ENCODE measurements around the gene EHD4.

The EHD4 gene

DNA sequence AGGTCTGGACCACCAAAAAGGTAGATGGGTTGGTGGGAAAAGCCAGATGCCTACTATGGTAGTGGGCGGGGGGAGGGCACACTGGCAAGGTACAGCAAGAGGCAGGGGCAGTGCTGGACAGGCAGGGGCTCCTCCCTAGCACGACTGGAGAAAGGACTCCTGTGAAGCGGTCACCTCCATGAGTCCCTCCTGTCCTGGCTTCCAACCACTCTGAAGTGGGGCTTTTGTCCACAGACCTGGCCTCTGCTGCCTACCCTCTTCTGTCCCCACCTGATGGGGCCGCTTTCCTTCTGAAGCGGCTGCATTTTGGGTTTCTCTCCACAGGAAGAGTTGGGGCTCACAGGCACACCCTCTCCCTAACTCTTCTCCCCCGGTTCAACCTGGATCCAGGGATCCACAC is 75.8 kb downstream of the EHD4 start:
- no peaks in the 10 kb centered on the region for H3K27me3 ChIP-seq (ENCODE audit: low read depth, low read length)
- no peaks in the 10 kb centered on the region for H3K9me3 ChIP-seq (ENCODE audit: insufficient read depth, low read length)
- no peak for TF ChIP-seq EZH2phosphoT487 (IDR thresholded peaks at IDR 0.05; ENCODE audit: low read depth)
- TF ChIP-seq, protein P1, sequence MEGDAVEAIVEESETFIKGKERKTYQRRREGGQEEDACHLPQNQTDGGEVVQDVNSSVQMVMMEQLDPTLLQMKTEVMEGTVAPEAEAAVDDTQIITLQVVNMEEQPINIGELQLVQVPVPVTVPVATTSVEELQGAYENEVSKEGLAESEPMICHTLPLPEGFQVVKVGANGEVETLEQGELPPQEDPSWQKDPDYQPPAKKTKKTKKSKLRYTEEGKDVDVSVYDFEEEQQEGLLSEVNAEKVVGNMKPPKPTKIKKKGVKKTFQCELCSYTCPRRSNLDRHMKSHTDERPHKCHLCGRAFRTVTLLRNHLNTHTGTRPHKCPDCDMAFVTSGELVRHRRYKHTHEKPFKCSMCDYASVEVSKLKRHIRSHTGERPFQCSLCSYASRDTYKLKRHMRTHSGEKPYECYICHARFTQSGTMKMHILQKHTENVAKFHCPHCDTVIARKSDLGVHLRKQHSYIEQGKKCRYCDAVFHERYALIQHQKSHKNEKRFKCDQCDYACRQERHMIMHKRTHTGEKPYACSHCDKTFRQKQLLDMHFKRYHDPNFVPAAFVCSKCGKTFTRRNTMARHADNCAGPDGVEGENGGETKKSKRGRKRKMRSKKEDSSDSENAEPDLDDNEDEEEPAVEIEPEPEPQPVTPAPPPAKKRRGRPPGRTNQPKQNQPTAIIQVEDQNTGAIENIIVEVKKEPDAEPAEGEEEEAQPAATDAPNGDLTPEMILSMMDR (IDR thresholded peaks at IDR 0.05; ENCODE audit: low read depth, low read length), result no peak
- H3K4me1 ChIP-seq (ENCODE audit: low read length), result peaks cover 12% of the 10 kb centered on the region
- no peak overlapping the region for H3K4me2 ChIP-seq (ENCODE audit: low read length)
- peaks cover 19% of the 10 kb centered on the region for H3K36me3 ChIP-seq (replicated peaks; ENCODE audit: low read depth, low read length)
- H3K79me2 ChIP-seq (ENCODE audit: low read length), result no peaks in the 10 kb centered on the region
- H2AFZ ChIP-seq (ENCODE audit: low read depth, low read length), result no peak overlapping the region
- H3K4me3 ChIP-seq (ENCODE audit: low read length), result no peak overlapping the region
- H3K9ac ChIP-seq (ENCODE audit: low read length), result no peak overlapping the region
- no peaks in the 10 kb centered on the region for H4K20me1 ChIP-seq (ENCODE audit: insufficient read depth, low read length)
- no peak overlapping the region for H3K27ac ChIP-seq (ENCODE audit: low read length)

DNA sequence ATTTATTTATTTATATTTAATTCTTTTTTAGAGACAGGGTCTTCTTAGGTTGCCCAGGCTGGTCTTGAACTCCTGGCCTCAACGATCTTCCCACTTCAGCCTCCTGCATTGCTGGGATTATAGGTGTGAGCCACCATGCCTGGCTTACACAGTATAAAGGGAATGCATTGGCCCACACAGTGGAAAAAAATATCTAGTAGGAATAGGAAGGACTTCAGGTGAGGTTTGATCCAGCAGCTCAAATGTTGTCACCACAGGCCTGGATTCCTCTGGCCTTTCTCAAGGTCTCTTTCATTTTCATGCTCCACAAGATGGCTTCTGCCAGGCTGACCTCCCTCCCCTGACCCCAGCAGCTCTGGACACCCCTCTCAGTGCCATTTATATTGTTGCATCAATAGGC is 76.4 kb downstream of the EHD4 start:
- no peak overlapping the region for H2AFZ ChIP-seq (ENCODE audit: low read depth, low read length)
- no peaks in the 10 kb centered on the region for H4K20me1 ChIP-seq (ENCODE audit: insufficient read depth, low read length)
- peaks cover 19% of the 10 kb centered on the region for H3K36me3 ChIP-seq (replicated peaks; ENCODE audit: low read depth, low read length)
- no peak for TF ChIP-seq EZH2phosphoT487 (IDR thresholded peaks at IDR 0.05; ENCODE audit: low read depth)
- TF ChIP-seq, protein P1 (IDR thresholded peaks at IDR 0.05; ENCODE audit: low read depth, low read length), result no peak
- peaks cover 12% of the 10 kb centered on the region for H3K4me1 ChIP-seq (ENCODE audit: low read length)
- H3K4me3 ChIP-seq (ENCODE audit: low read length), result no peak overlapping the region
- H3K4me2 ChIP-seq (ENCODE audit: low read length), result no peak overlapping the region
- H3K79me2 ChIP-seq (ENCODE audit: low read length), result no peaks in the 10 kb centered on the region
- H3K9me3 ChIP-seq (ENCODE audit: insufficient read depth, low read length), result no peaks in the 10 kb centered on the region
- no peaks in the 10 kb centered on the region for H3K27me3 ChIP-seq (ENCODE audit: low read depth, low read length)
- H3K27ac ChIP-seq (ENCODE audit: low read length), result no peak overlapping the region
- no peak overlapping the region for H3K9ac ChIP-seq (ENCODE audit: low read length)

DNA sequence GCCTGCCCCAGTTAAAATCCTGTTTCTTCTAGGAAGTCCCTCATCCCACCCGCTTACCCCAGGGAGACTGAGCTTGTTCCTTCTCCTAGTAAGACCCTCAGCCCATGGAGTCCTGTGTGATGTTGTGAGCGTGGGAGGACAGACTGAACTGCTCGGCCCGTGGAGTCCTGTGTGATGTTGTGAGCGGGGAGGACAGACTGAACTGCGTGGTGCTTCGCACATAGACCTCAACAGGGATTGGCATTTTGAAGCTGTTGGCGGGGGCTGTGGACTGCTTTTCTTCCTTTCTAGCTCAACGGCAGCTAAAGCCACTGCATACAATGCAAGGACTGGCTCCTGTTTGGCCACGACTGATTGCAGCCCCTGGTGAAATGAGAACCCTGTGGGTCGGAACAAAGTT is 76.9 kb downstream of the EHD4 start:
- Histone ChIP-seq H3K36me3 (replicated peaks; ENCODE audit: low read depth, low read length) (peaks cover 15% of the 10 kb centered on the region), H3K4me2 (ENCODE audit: low read length) (no peak overlapping the region), H3K27ac (ENCODE audit: low read length) (no peak overlapping the region), H3K9me3 (ENCODE audit: insufficient read depth, low read length) (no peaks in the 10 kb centered on the region), H3K79me2 (ENCODE audit: low read length) (no peaks in the 10 kb centered on the region), H2AFZ (ENCODE audit: low read depth, low read length) (no peak overlapping the region), H3K27me3 (ENCODE audit: low read depth, low read length) (no peaks in the 10 kb centered on the region), H3K4me1 (ENCODE audit: low read length) (peaks cover 12% of the 10 kb centered on the region), H4K20me1 (ENCODE audit: insufficient read depth, low read length) (no peaks in the 10 kb centered on the region), H3K4me3 (ENCODE audit: low read length) (no peak overlapping the region), H3K9ac (ENCODE audit: low read length) (no peak overlapping the region)
- TF ChIP-seq, protein P1 (IDR thresholded peaks at IDR 0.05; ENCODE audit: low read depth, low read length), result no peak
- TF ChIP-seq EZH2phosphoT487 (IDR thresholded peaks at IDR 0.05; ENCODE audit: low read depth), result no peak

DNA sequence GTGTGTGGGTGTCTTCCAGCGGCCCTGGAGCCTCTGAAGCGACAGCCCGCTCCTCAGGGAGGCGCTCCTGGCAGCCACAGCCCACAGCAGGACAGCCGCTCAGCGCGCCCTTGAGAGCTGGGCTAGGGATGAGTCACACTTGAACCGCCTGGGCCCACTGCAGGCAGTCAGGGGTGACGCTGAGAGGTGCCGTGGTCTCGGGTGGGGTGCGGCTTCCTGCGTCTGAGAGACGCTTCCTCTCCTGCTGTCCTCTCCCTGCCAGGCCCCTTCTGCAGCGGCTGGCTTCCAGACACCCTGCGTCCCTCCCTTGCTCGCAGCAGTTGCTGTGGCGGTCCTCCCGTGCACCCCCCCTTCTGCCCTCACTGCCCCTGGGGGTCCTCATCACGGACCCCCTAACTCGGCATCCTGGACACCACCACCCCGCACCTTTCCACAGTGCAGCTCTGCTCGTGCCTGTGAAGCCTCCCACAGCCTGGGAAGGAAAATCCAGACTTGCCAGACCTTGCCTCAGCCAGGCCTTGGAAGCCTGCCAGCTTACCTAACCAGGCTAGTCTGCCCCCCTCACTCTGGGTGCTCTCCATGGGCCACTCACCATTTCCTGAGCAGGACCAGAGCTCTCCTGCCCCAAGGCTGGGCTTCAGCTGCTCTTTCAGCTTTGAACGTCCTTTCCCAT is 77.4 kb downstream of the EHD4 start:
- peaks cover 12% of the 10 kb centered on the region for H3K4me1 ChIP-seq (ENCODE audit: low read length)
- no peaks in the 10 kb centered on the region for H3K27me3 ChIP-seq (ENCODE audit: low read depth, low read length)
- peak overlapping the region; percentile 50; the same call in 1 of the 2 replicates for H2AFZ ChIP-seq (ENCODE audit: low read depth, low read length)
- no peaks in the 10 kb centered on the region for H4K20me1 ChIP-seq (ENCODE audit: insufficient read depth, low read length)
- H3K27ac ChIP-seq (ENCODE audit: low read length), result no peak overlapping the region
- H3K9ac ChIP-seq (ENCODE audit: low read length), result peak overlapping the region; percentile 37; the same call in 1 of the 2 replicates
- TF ChIP-seq, protein P1 (IDR thresholded peaks at IDR 0.05; ENCODE audit: low read depth, low read length), result peak; percentile 15; the same call in 1 of the 2 replicates
- TF ChIP-seq EZH2phosphoT487 (IDR thresholded peaks at IDR 0.05; ENCODE audit: low read depth), result no peak
- peak overlapping the region; percentile 61 for H3K4me3 ChIP-seq (ENCODE audit: low read length)
- no peaks in the 10 kb centered on the region for H3K79me2 ChIP-seq (ENCODE audit: low read length)
- peaks cover 13% of the 10 kb centered on the region for H3K36me3 ChIP-seq (replicated peaks; ENCODE audit: low read depth, low read length)
- no peaks in the 10 kb centered on the region for H3K9me3 ChIP-seq (ENCODE audit: insufficient read depth, low read length)
- H3K4me2 ChIP-seq (ENCODE audit: low read length), result peak overlapping the region; percentile 71
